HG02642 (cell line): Measurements from ENCODE around the gene ATXN1L.
"Not testable (repeated sequence)": the region's sequence is repeated elsewhere in the genome, so short reads cannot be mapped to it uniquely, and the experiment has no call there.

Experiments
- ATAC-seq: cut with Tn5 transposase; IDR thresholded peaks from one replicate; pipeline ENCODE4 v1.9.1; 2021; ENCODE audit warnings: mild to moderate bottlenecking; ENCODE audit not compliant: unreplicated experiment, poor library complexity

Gene ATXN1L

GRCh38 chr16:71889147-71889546 lies 43.4 kb downstream of the ATXN1L start:
- ATAC-seq: no peak

GRCh38 chr16:71893888-71894228 lies 48.1 kb downstream of the ATXN1L start:
- no peak for ATAC-seq

GRCh38 chr16:71894229-71894920 lies 48.6 kb downstream of the ATXN1L start:
- ATAC-seq: peak; percentile 18

DNA sequence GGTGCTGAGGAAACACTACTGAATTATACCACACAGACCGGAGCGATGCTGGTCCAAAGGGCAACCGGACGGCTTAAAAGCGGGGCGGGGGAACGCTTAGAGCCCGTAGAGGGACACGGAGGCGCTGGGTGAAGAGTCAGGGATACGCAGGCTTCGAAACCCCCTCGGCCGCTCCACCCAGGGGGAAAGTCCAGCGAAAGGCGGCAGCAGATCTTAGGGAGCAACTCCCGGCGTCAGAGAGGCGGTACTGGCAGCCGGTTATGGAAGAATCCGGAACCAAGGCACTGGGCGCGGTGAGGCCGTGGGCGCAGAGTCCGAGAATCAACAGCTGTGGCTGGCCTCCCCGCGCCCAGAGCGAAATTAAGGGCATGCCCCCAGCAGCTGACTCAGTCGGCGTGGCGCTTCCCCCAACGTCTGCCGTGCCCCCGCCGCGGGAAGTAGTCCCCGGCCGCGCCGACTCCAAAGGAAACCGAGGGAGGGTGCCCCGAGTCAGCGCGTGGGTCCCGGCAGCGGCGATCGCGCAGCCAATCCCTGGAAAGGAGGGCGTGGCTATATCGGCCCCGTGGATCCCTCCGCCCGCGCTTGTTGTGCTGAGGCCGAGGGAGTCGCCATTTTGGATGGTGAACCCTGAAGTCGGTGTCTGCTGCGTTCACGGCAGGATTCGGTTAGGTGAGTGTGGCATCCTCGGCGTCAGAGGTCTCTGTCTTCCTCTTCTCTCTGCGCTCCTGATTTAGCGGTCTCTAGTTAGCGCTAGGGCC lies 49.3 kb downstream of the ATXN1L start, which contains the start of gene IST1:
TSS of gene IST1 (plus strand) at position 611 of the 758 bp plus-strand sequence. CDS start 20,110 bp downstream, outside the sequence.
- peak; percentile 83 for ATAC-seq

DNA sequence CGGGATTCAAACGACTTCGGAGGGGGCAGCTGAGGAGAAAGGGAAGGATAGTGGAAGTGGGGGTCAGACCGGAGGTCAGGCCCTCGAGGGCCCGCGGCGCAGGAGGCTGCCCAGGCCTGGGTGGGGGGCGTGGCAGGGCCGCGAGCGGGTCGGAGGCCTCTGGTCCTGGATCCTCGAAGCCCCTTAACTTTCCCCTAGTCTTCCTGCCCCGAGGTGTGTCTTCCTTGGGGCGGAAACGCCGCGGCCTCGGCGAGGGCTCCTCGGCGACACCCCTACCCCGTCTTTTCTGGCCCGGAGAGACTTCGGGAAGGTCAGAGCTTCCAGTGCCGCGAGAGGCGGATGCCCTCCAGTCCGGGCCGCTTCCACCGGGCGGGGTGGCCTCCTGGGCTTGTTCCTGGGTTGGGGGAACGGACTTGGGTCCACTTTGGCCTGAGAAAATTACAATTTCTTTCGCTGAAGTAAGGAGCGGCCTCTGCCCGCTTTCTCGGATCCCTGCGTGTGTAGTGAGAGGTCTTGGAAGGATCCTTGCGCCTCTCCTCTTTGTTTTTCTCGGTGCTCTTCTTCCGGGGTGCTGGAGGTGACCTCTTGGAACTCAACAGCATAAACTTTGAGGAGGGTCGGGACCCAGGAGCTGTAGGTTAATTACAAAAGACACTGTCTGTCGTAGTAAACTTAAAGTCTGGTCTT lies 50.0 kb downstream of the ATXN1L start:
- ATAC-seq: peak; percentile 33

DNA sequence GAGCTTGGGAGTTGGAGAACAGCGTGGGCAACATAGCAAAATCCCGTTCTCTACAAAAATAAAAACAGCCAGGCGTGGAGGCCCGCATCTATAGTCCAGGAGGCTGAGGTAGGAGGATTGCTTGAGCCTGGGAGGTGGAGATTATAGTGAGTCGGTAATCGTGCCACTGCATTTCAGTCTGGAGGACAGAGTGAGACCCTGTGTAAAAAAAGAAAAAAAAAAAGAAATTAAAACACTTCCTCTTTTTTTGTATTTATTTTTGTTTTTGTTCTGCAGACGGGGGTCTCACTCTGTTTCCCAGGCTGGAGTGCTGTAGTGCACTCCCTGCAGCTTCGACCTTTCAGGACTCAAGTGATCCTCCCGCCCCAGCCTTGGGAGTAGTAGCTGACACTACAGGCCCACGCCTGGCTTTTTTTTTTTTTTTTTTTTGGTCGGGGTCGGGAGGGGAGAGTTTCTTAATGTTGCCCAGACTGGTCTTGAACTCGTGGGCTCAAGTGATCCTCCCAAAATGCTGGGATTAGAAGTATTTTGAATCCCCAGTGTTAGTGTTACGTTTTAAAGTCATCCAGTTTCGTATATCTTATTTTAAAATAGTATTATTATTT lies 51.1 kb downstream of the ATXN1L start:
- ATAC-seq: no peak

DNA sequence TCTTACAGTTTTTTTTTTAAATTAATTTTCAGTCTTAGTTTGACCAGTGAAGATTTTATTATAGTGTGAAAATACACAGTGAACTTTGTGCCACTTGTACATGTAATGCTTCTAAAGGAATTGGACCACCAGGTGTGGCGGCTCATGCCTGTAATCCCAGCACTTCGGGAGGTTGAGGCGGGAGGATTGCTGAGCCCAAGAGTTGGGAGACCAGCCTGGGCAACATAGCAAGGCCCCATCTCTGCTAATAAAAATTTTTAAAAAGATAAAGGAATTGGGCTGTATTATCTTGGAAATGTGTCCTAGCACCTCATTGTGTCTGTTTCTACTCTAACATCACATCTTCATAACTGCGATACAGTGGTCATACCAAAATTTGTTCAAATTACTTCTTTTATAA lies 53.4 kb downstream of the ATXN1L start:
- ATAC-seq: no peak

DNA sequence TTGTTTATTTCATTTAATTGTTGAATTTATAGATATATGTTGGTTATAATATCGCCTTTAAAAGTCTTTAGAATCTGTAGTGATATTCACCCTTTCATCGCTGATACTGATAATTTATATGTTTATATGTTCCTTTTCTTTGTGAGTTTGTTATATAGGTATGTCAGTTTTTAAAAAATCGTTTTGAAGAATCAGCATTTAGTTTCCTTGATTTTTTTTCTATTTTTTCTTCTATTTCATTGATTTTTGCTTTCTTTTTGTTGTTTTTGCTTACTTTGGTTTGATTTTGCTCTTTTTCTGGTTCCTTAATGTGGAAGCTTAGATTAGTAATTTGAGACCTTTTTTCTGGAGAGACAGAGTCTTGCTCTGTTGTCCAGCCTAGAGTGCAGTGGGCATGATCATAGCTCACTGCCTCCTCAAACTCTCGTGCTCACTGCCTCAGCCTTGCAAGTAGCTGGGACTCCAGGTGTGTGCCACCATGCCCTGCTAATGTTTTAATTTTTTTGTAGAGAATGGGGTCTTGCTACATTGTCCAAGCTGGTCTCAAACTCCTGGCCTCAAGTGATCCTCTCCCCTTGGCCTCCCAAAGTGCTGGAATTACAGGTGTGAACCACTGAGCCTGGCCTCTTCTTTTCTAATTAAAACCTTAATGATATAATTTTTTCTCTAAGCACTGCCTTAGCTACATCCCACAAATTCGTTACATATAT lies 57.0 kb downstream of the ATXN1L start:
- no peak for ATAC-seq

DNA sequence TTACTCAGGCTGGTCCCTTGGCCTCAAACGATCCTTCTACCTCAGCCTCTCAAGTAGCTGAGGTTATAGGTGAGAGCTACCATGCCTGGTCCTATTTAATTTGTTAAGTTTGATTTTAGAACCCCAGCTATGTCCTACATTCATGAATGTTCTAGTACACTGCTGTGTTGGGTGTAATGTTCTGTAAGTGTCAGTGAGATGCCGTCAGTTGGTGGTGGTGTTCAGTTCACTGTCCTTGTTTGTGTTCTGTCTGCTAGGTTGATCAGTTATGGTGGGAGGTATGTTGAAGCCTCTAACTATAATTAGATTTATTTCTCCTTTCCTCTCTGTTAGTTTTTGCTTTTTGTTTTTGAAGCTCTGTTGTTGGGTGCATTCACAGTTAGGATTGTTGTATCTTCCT lies 57.8 kb downstream of the ATXN1L start:
- ATAC-seq: no peak

DNA sequence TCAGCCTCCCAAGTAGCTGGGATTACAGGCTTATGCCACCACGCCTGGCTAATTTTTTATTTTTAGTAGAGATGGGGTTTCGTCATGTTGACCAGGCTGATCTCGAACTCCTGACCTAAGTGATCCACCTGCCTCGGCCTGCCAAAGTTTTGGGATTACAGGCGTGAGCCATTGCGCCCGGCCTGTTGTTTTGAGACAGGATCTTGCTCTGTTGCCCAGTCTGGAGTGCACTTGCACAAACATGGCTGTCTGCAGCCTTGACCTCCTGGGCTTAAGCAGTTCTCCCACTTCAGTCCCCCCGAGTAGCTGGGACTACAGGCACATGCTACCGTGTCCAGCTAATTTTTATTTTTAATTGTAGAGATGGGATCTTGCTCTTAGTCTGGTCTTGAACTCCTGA lies 58.5 kb downstream of the ATXN1L start:
- ATAC-seq: no peak

- not testable (repeated sequence) for ATAC-seq
Observed at GRCh38 chr16:71905765-71906164, 60.0 kb downstream of the ATXN1L start.
